ENCODE measurements around the gene GDF7.
A peak's percentile ranks its signal among the peaks of the same experiment; 100 is the strongest.

Gene GDF7

DNA sequence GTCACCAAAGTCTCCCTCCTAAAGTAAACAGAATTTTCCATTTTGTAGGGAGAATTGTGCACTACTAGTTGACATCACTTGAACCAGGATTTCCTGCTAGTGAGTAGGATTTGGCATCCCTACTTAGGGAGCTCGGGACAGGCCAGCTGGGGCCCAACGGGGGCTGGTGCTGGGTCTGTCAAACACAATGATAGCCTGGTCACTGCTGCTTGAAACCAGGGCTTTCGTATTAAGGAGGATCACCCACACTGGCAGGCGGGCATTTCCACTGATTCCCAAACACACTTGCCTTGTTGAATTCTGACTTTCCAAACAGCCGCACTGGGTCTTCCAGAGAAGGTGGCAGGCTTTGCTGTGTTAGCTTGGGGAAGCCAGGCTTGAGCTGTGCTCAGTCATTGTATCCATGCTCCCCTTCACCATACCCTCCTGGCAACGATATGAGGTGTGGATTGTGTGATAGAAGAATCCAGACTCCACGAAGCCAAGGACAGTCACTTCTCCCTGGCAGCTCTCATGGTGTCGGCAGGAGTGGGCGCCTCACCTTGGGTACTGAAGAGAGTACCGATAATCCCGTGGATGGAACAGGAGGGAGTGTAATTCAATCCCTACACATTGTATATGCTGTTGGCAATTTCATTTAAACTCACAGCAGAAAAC lies 7.5 kb downstream of the GDF7 start:
- no peak for DNase-seq (ENCODE audit: low spot score)

GRCh38 chr2:20674974-20675679 lies 8.2 kb downstream of the GDF7 start:
- no peak for DNase-seq (ENCODE audit: low spot score)

DNA sequence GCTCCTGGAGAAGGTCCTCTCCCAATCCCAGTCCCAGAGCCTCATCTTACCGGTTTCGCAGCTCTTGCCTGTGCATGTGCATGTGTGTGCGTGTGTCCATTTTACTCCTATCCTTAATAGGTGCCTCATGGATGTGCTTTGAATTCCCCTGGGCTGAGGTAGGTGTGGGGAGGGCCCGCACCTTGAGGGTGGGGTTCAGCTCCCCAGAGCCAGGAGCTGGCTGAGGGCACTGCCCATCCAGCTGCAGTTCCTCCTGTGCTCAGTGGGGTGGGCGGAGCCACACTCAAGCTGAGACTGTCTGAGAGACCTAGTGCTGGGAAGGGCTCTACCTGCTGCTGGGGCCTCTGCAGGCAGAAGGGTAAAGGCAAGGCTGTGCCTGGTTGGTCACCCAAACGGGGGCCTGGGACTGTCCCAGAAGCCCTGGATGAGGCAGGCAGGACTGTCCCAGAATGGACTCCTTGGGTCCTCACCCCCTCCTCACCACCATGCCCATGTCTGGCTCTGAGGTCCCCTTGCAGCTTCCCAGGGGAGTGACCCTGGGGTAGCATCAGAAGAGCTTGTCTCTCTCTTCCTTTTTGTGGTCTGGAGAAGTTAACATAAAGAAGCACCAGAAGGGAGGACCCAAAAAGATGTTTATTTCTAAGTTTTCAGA lies 8.9 kb downstream of the GDF7 start:
- peak; percentile 50 for DNase-seq (ENCODE audit: low spot score)

GRCh38 chr2:20676353-20677215 lies 9.6 kb downstream of the GDF7 start:
- peak; percentile 33 for DNase-seq (ENCODE audit: low spot score)

- DNase-seq (ENCODE audit: low spot score): peak; percentile 31
These were observed 10.5 kb downstream of the GDF7 start for GRCh38 chr2:20677301-20678085.

DNA sequence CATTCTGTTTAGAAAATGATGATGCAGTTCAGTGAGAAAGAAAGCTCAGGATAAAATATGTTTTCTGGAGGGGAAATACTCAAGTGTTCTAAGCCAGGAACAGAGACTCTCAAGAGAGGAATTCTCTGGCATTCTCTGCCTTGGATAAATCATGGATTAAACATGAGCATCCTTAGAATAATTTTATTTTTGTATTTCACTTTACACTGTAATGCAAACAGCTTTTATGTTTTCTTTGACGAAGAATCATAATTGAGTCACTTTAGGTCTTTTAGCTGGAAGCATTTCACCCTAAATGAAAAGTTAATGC lies 11.1 kb downstream of the GDF7 start:
- no peak for DNase-seq (ENCODE audit: low spot score)

DNA sequence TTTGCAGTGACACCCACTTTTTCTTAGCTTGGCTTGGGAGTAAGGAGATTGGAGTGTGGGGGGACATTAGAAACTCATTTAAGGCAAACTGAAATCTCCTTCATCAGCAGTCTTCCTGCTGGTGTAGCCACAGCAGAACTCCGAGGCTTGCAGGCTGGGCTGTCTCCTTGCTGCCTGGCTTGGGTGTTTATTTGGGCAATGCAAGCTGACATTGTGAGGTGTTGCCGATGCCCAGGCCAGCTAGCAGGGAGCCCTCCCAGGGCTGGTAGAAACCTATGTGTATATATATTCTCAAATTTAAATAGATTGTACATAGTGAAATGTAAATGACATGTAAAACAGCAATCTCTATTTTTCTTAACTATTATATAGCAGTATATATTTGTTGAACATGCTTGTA lies 11.8 kb downstream of the GDF7 start:
- no peak for DNase-seq (ENCODE audit: low spot score)

DNA sequence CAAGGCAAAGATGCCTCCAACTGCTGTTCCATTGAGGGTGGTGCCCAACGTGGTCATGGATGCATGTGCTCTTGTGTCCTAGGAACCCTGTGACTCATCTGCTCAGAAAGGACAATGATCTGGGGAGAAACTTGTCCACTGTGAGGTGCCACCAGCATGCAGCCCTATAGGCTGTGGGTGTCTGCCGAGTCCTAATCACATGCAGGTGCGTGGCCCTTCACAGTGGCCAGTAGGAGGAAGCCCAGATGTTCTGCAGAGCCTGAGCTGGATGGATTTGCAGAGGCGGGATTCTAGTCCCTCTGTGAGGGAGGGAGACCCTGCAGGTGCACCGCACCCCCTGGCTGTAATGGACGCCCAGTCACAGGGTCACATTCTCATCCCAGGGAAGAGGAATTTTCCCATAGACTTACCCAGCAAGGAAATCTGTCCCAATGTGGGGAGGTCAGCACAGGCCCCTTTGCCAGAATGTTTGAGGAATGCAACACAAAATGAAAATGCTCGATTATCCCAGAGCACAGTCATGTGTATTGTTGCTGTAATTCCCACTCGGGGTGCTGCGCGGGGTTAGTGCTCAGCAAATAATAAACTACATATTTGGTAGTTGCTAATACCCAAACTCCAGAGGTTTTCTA lies 13.9 kb downstream of the GDF7 start:
- no peak for DNase-seq (ENCODE audit: low spot score)

DNA sequence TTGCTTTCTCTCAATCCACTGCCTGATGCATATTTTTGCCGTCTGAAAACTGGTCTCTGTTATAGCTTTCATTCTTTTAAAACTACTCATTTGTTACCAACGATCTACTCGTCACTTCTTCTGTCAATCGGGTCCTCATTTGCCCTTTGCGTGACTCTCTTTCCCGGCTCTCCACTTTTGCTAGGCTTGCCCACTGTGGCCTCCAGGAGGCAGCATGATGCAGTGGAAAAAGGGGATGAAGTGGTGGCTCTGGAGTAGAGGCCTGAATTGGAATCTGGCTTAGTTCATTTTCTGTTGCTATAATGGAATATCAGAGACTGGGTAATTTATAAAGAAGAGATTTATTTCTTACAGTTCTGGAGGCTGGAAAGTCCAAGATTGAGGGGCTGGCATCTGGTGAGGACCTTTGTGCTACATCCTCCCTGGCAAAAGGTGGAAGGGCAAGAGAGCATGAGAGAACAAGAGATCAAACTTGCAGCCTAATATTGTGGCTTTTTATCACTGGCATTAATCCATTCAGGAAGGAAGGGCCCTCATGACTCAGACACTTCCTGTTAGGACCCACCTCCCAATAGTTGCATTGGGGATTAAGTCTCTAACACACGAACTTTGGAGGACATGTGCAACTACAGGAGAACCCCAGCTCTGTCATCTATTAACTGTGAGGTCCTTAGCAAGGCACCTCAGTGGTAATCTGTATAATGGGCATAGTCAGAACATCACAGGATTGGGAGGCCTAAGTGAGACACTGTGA lies 15.4 kb downstream of the GDF7 start:
- DNase-seq (ENCODE audit: low spot score): no peak

- DNase-seq (ENCODE audit: low spot score): no peak
These were observed 17.7 kb downstream of the GDF7 start for GRCh38 chr2:20684581-20685063.

DNA sequence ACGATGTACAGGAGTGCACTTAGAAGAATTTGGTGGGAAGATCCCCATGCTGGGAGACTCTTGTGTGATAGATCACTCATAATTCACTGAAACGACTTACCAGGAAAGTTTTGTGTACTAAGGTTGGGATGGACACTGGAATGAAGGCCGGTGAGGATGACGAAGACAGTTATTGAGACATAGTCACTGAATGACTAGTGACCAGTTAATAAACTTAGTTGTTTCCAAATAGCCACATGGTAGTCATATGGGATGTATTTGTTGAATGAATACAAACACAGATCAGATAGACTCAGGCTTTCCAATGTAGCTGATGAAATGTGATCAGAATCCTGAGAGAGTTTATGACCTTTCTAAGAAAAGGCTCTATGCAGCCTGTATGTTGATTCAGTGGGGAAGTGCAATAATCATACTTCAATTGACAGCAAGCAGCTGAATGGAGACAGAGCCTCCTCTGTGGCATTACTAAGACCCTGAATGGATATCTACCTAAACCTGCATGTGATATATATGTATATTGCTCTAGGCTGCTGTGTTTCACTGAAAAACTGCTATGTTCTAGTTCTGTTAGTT lies 20.4 kb downstream of the GDF7 start:
- no peak for DNase-seq (ENCODE audit: low spot score)

DNA sequence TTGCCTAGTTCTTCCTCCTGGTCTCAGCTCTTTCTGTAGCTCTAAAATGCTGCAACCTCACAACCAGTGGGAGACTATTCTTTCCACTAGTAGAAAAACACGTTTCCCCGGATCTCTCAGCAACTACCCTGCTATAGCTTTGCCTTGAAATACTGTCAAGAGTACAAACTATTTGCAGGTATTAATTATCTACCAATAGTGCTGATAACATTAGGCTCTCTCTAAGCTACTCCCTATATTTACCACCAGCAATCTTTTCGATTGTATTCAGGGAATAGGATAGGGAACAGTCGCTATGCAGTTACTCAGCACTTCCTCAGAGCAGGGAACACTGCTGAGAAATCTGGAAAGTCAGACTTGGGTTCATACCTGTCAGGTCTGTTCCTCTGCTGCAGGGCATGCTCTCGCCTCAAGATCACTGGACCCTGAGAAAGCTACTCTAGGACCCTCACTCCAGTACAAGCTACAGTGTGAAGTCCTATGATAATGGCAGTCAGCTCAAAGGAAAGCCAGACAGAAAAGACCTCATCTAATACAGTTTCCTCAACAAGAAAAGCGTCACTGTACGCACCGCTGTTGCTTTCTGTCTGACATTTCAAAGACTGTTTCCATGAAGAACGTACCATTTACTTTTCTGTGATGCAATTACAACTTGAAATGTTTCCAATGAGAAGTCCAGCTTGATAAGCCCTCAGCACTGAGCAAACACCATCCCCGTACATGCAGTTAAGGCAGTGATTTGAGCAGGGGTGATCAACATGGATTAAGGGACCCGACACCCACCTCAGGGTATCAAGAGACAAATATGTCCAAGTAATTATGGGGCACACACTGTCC lies 22.7 kb downstream of the GDF7 start:
- no peak for DNase-seq (ENCODE audit: low spot score)

GRCh38 chr2:20691076-20691734 lies 24.3 kb downstream of the GDF7 start:
- no peak for DNase-seq (ENCODE audit: low spot score)

- DNase-seq (ENCODE audit: low spot score): no peak
These were observed 25.1 kb downstream of the GDF7 start for GRCh38 chr2:20692081-20692480.

GRCh38 chr2:20693317-20693716 lies 26.4 kb downstream of the GDF7 start:
- DNase-seq (ENCODE audit: low spot score): no peak

DNA sequence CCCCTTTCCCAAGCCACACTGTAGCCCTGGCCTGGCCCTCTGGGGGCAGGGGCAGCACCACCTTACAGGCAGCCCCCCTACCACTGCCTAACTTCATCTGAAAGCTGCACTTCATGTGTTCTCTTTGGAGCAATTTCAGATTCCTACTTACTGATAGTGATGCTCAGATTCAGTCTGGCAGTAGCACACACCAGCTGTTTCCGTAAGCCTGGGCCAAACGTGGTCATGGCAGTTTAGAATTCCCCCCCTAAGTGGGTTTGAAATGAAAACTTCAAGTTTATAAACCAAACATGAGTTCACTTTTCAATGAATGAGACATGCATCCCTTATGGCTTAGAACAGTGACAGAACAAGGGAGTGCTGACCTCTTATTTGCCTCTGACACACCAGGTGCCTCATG lies 29.4 kb downstream of the GDF7 start:
- no peak for DNase-seq (ENCODE audit: low spot score)

- no peak for DNase-seq (ENCODE audit: low spot score)
These were observed 30.5 kb downstream of the GDF7 start for GRCh38 chr2:20697322-20697934.
